Measurements from ENCODE around the gene GPR146.
A peak's percentile ranks its signal among the peaks of the same experiment; 100 is the strongest.

The GPR146 gene

DNA sequence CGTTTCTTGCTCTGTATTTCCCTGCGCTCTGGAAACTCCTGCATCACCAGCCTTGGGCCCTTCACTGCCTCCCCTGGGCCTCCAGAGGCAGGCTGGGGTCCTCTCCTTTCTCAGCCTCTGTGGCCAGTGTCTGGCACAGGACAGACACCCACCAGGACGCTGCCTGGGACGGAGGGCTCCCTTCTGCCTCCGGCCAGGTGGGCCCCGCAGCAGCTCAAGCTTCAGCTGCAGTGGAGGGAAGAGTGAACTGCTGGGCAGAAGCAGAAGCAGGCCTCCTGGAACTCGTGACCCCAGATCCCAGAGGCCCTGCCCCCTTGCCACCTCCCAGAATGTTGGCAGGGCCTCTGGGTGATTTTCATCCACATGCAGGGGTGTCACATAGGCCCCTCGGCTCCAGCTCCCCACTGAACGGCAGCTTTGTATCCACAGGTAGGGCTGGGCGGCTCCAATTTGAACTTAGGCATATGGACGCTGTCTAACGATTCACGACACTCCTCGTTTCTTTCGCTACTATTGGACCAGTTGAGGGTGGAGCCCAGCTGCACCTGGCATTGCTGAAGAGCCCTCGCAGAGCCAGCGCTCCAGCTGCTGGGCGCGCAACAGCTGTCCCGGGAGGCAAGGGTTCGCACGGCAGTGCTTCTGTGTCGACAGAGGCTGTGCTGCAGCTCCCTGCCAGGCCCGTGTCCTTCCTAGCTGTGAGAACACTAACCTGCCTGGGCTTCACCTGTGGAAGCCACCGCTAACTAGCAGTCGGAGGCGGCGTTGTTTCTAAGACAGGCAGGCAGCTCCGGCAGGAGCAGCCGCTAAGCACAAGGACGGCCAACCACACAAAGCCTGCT, 18.4 kb upstream of the GPR146 start:
- H3K27ac Mint-ChIP-seq, result peak overlapping the region in 1 of 2 donors; percentile 53
- H3K9me3 Mint-ChIP-seq, result no peaks in the 10 kb centered on the region
- DNase-seq, result no peak
- peaks cover 23 to 31% of the 10 kb centered on the region in 2 donors for H3K4me1 Mint-ChIP-seq (ENCODE audit: low read depth in 2 of 2)
- H3K4me3 Mint-ChIP-seq, result peak overlapping the region; percentile 38 to 59
- no peaks in the 10 kb centered on the region for H3K36me3 Mint-ChIP-seq (ENCODE audit: insufficient read depth)
- no peaks in the 10 kb centered on the region for H3K27me3 Mint-ChIP-seq
- ATAC-seq (replicated peaks), result no peak

DNA sequence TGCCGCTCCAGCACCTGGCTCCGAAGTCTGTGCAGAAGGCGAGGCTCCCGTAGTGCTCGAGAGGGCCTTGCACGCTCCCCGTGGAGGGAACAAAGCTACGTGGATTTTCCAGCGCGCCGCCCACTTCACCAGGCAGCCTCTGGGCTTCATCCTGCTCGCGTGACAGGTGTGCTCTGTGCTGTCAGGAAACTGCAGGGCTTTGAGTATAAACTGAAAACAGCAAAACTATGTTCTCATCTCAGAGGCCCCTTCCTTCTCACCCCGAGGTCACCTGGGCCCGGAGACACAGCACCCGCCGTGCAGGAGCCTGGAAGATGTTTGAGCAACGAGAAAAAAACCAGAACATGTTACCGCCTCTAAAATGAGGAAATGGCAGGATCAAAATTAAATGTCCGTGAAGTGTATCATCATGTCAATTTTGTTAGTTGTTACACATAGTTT, 17.6 kb upstream of the GPR146 start:
- peaks cover 26 to 33% of the 10 kb centered on the region in 2 donors for H3K4me1 Mint-ChIP-seq (ENCODE audit: low read depth in 2 of 2)
- ATAC-seq (replicated peaks), result no peak
- peak overlapping the region in 1 of 2 donors; percentile 53 for H3K27ac Mint-ChIP-seq
- H3K9me3 Mint-ChIP-seq, result no peaks in the 10 kb centered on the region
- H3K36me3 Mint-ChIP-seq (ENCODE audit: insufficient read depth), result no peaks in the 10 kb centered on the region
- no peak for DNase-seq
- no peaks in the 10 kb centered on the region for H3K27me3 Mint-ChIP-seq
- H3K4me3 Mint-ChIP-seq, result peak overlapping the region; percentile 58 to 59

DNA sequence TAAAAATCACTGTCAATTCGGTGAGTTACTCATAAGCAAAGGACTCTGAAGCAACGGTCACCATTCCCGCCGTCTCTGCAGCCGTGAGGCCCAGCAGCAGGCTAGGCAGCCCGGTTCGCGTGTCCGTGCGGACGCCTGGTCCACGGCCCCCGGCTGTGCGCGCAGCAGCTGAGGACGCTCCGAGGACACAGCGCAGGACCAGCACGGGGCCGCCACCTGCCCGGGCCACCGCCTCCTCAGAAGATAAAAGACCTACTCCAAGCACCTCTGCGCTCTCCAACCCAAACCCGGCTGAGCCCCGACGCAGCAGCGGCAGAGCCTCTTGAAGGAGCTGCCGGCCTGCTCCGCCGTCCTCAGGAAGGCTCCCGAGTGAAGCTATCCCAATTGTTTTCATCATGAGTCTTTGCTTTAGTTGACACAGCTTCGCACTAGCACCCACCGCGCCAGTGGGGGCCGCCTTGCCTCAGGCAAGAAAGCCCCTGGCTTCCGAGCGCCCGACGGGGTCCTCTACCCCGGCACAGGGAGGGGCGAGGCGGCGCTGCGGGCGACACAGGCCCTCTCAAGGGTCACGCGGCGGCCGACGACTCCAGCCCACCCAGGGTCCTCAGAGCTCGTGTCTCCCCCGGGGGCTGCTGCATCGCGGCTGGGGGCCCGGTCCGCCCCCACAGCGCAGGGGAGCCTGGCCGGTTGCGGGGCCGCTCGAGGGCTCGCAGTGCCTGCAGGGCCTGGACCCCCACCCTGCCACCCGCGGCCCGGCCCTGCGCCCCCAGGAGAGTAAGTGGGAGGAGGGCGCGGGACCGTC, 16.9 kb upstream of the GPR146 start:
- Mint-ChIP-seq H3K4me3 (peak overlapping the region; percentile 58 to 59), H3K27me3 (no peaks in the 10 kb centered on the region), H3K36me3 (ENCODE audit: insufficient read depth) (no peaks in the 10 kb centered on the region), H3K27ac (peak overlapping the region; percentile 34 to 73), H3K4me1 (ENCODE audit: low read depth in 2 of 2) (peaks cover 26 to 33% of the 10 kb centered on the region in 2 donors), H3K9me3 (no peaks in the 10 kb centered on the region)
- ATAC-seq (replicated peaks), result no peak
- DNase-seq, result no peak

DNA sequence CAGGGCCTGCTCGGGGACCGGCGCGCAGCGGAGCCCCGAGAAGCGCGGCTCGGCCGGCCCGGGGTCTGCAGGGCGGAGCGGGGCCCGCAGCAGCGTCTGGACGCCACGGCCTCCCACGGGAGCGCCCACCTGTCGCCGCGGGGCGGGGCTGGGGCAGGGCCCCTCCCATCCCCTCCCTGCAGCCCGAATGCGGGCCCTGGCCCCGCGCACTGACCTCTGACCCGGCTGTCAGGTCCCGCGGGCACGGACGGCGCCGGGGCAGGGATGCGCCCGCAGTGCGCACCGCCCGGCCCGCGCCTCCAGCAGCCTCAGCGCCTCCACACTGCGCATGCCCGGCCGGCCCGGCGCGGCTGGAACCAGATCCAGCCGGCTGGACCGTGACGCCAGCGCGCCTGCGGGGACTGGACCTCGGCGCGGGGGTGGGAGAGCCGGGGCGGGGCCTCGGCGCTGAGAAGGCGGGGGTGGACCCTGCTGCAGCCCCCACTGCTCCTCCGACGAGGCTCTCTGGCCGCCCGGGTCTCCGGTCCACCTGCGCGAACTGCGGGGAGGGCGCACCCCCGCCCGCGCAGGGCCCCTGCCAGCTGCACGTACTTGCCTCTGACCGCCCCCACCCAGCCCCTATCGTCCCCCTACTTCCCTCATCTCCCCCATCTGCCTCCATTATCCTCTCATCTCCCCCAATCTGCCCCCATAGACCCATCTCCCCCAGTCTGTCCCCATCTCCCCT, 16.1 kb upstream of the GPR146 start:
- peak overlapping the region; percentile 80 to 82 for H3K4me3 Mint-ChIP-seq
- peak; percentile 70 to 79 (median 78) for DNase-seq
- peaks cover 32 to 39% of the 10 kb centered on the region in 2 donors for H3K4me1 Mint-ChIP-seq (ENCODE audit: low read depth in 2 of 2)
- no peaks in the 10 kb centered on the region for H3K27me3 Mint-ChIP-seq
- no peaks in the 10 kb centered on the region for H3K9me3 Mint-ChIP-seq
- ATAC-seq (replicated peaks), result peak; percentile 79
- peaks cover 2% of the 10 kb centered on the region for H3K36me3 Mint-ChIP-seq (ENCODE audit: insufficient read depth)
- H3K27ac Mint-ChIP-seq, result peak overlapping the region; percentile 82 to 86

DNA sequence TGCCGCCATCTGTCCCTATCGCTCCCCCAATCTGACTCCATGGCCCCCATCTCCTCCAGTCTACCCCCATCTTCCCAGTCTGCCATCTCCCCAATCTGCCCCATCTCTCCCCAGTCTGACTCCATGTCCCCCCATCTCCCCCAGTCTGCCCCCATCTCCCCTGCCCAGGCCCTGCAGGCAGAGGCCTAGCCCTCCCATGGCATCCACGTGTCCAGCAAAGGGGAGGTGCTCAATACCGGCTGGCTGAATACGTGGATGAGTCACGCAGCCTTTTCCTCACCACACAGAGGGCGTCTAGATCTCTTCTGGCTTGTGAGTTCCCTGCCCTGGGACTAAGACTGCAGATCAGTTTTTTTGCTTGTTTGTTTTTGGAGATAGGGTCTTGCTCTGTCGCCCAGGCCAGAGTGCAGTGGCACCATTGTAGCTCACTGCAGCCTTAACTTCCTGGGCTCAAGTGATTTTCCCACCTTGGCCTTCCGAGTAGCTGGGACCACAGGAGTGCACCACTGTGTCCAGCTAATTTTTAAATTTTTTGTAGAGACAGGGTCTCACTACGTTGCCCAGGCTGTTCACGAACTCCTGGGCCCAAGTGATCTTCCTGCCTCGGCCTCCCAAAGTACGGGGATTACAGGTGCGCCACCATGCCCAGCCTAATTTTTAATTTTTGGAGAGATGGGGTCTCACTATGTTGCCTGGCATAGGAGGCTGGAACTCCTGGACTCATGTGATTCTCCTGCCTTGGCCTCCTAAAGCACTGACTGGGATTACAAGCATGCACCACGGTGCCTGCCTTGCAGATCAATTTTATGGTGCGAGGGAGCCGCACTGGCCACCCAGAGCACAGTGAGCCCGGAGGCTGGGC, 15.3 kb upstream of the GPR146 start:
- peaks cover 37 to 46% of the 10 kb centered on the region in 2 donors for H3K4me1 Mint-ChIP-seq (ENCODE audit: low read depth in 2 of 2)
- H3K27me3 Mint-ChIP-seq, result no peaks in the 10 kb centered on the region
- ATAC-seq (replicated peaks) (peak; percentile 67), DNase-seq (peak; percentile 41 to 45 (median 41))
- H3K9me3 Mint-ChIP-seq, result no peaks in the 10 kb centered on the region
- H3K36me3 Mint-ChIP-seq (ENCODE audit: insufficient read depth), result peaks cover 3% of the 10 kb centered on the region
- H3K27ac Mint-ChIP-seq, result peak overlapping the region; percentile 82 to 86
- H3K4me3 Mint-ChIP-seq, result peak overlapping the region; percentile 80 to 82

GRCh38 chr7:1029637-1030443, 14.5 kb upstream of the GPR146 start:
- Mint-ChIP-seq H3K36me3 (ENCODE audit: insufficient read depth) (peaks cover 3% of the 10 kb centered on the region), H3K4me3 (peak overlapping the region; percentile 80 to 82), H3K4me1 (ENCODE audit: low read depth in 2 of 2) (peaks cover 45% of the 10 kb centered on the region in 2 donors), H3K27me3 (no peaks in the 10 kb centered on the region), H3K9me3 (no peaks in the 10 kb centered on the region), H3K27ac (peak overlapping the region in 1 of 2 donors; percentile 86)
- ATAC-seq (replicated peaks) (no peak), DNase-seq (no peak)

- H3K27me3 Mint-ChIP-seq, result no peaks in the 10 kb centered on the region
- H3K4me3 Mint-ChIP-seq, result peak overlapping the region; percentile 27 to 45
- H3K27ac Mint-ChIP-seq, result peak overlapping the region; percentile 68 to 71
- no peaks in the 10 kb centered on the region for H3K9me3 Mint-ChIP-seq
- peaks cover 3% of the 10 kb centered on the region for H3K36me3 Mint-ChIP-seq (ENCODE audit: insufficient read depth)
- peaks cover 42 to 51% of the 10 kb centered on the region in 2 donors for H3K4me1 Mint-ChIP-seq (ENCODE audit: low read depth in 2 of 2)
- DNase-seq (no peak), ATAC-seq (replicated peaks) (no peak)
Observed at GRCh38 chr7:1030444-1031070, 13.8 kb upstream of the GPR146 start.

DNA sequence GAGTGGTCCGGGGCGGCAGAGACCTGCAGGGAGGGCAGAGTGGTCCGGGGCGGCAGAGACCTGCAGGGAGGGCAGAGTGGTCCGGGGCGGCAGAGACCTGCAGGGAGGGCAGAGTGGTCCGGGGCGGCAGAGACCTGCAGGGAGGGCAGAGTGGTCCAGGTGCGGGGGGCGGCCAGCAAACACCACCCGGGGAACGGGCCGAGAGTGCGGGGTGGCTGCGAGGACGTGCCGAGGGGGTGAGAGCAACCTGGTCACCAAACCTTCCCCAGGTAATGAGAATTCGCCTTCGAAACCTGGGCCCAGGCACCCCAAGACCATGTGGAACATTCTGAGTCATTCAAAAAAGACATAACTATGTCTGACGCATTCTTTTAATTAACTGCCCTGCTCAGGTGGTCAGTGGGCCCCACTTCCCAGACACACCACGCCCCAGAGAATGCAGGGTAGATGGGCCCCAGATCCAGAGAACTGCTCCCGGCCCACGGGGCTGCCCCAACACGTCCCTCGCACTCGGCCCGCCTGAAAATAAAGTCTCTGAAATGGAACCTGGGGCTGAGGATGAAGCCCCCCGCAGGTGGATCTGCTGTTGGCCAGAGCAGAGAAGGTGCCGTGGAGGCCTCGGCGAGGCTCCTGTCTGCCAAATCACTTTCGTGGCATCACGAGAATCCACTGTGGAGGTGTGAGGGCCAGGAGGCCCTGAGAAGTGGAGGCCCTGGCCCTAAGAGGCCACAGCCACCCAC, 12.5 kb upstream of the GPR146 start:
- Mint-ChIP-seq H3K9me3 (no peaks in the 10 kb centered on the region), H3K27me3 (no peaks in the 10 kb centered on the region), H3K4me1 (ENCODE audit: low read depth in 2 of 2) (peaks cover 37 to 45% of the 10 kb centered on the region in 2 donors), H3K27ac (no peak overlapping the region), H3K36me3 (ENCODE audit: insufficient read depth) (peaks cover 6% of the 10 kb centered on the region), H3K4me3 (no peak overlapping the region)
- DNase-seq, result no peak
- ATAC-seq (replicated peaks), result no peak

DNA sequence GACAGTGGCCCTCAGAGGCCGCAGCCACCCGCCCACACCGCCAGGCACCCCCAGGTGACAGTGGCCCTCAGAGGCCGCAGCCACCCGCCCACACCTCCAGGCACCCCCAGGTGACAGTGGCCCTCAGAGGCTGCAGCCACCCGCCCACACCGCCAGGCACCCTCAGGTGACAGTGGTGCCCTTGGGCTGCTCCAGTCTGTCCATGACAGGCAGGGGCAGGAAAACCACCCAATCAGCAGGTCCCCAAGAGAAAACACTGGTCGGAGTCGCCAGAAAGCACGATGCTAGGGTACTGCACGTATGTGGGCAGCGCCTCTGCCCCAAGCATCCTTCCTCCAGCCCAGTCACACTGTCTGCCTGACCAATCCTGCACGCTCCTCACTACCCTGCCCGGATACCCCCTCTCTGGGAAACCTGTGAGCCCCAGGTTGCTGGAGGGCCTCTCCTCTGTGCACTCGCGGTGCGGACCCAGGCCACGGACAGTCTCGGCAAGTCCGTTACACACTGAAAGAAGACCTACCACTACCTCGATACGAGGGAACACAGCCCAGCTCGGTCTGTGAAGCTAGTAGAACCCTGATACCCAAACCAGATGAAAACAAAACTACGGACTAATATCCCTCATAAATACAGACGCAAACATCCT, 11.7 kb upstream of the GPR146 start:
- Mint-ChIP-seq H3K4me3 (peak overlapping the region; percentile 56 to 76), H3K27ac (peak overlapping the region; percentile 49 to 87), H3K36me3 (ENCODE audit: insufficient read depth) (peaks cover 8% of the 10 kb centered on the region), H3K9me3 (no peaks in the 10 kb centered on the region), H3K4me1 (ENCODE audit: low read depth in 2 of 2) (peaks cover 34 to 40% of the 10 kb centered on the region in 2 donors), H3K27me3 (no peaks in the 10 kb centered on the region)
- no peak for DNase-seq
- no peak for ATAC-seq (replicated peaks)

GRCh38 chr7:1033546-1034145, 10.7 kb upstream of the GPR146 start:
- Mint-ChIP-seq H3K4me3 (peak overlapping the region; percentile 56 to 76), H3K27ac (peak overlapping the region; percentile 49 to 87), H3K9me3 (no peaks in the 10 kb centered on the region), H3K27me3 (no peaks in the 10 kb centered on the region), H3K4me1 (ENCODE audit: low read depth in 2 of 2) (peaks cover 34 to 40% of the 10 kb centered on the region in 2 donors), H3K36me3 (ENCODE audit: insufficient read depth) (peaks cover 8% of the 10 kb centered on the region)
- ATAC-seq (replicated peaks), result peak; percentile 78
- DNase-seq, result peak; percentile 31 to 45 (median 37)
